ENCODE measurements around the gene NKAIN2. TPM values are rescaled to one million over a fixed set of nuclear protein-coding genes. Genes with fewer than 3 reads are reported as not detected.

Gene NKAIN2
- total RNA-seq, 1 experiment from 2014 or later = not detected

DNA sequence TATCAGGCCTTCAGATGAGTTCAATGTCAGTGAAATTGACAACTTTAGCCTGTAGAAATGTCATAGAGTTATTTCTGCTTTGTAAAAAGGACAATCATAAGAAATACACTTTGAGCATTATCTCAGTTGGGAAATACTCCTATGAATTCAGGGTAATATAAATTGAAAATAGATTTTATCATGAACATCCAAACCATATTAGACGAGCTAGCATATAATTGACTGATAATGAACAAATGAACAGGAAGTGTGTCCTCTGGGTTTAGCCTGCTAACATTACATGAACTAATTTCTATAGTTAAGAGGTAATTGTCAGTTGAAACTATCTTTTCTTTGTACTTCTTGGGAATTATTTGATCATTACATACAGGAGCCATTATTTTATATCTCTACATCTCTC is 689.6 kb downstream of the NKAIN2 start:
- no peaks in the 10 kb centered on the region for H3K9me3 Mint-ChIP-seq (ENCODE audit: low read depth, unreplicated experiment)
- no peak for DNase-seq
- H3K36me3 Mint-ChIP-seq (ENCODE audit: insufficient read depth, unreplicated experiment) = no peaks in the 10 kb centered on the region
- H3K4me1 Mint-ChIP-seq (ENCODE audit: low read depth, unreplicated experiment) = no peaks in the 10 kb centered on the region
- intact Hi-C loops (cut with micrococcal nuclease; ENCODE audit: unreplicated experiment) = no loop called here
- H3K27me3 Mint-ChIP-seq (ENCODE audit: unreplicated experiment) = no peaks in the 10 kb centered on the region
- TF ChIP-seq, protein P1, sequence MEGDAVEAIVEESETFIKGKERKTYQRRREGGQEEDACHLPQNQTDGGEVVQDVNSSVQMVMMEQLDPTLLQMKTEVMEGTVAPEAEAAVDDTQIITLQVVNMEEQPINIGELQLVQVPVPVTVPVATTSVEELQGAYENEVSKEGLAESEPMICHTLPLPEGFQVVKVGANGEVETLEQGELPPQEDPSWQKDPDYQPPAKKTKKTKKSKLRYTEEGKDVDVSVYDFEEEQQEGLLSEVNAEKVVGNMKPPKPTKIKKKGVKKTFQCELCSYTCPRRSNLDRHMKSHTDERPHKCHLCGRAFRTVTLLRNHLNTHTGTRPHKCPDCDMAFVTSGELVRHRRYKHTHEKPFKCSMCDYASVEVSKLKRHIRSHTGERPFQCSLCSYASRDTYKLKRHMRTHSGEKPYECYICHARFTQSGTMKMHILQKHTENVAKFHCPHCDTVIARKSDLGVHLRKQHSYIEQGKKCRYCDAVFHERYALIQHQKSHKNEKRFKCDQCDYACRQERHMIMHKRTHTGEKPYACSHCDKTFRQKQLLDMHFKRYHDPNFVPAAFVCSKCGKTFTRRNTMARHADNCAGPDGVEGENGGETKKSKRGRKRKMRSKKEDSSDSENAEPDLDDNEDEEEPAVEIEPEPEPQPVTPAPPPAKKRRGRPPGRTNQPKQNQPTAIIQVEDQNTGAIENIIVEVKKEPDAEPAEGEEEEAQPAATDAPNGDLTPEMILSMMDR (IDR thresholded peaks at IDR 0.05; ENCODE audit: unreplicated experiment) = no peak
- H3K27ac Mint-ChIP-seq (ENCODE audit: unreplicated experiment) = no peak overlapping the region
- no TSS peak for BruUV-seq (replicated peaks)
- CTCF ChIA-PET = no interaction called here
- H3K4me3 Mint-ChIP-seq (ENCODE audit: low read depth, unreplicated experiment) = no peak overlapping the region

DNA sequence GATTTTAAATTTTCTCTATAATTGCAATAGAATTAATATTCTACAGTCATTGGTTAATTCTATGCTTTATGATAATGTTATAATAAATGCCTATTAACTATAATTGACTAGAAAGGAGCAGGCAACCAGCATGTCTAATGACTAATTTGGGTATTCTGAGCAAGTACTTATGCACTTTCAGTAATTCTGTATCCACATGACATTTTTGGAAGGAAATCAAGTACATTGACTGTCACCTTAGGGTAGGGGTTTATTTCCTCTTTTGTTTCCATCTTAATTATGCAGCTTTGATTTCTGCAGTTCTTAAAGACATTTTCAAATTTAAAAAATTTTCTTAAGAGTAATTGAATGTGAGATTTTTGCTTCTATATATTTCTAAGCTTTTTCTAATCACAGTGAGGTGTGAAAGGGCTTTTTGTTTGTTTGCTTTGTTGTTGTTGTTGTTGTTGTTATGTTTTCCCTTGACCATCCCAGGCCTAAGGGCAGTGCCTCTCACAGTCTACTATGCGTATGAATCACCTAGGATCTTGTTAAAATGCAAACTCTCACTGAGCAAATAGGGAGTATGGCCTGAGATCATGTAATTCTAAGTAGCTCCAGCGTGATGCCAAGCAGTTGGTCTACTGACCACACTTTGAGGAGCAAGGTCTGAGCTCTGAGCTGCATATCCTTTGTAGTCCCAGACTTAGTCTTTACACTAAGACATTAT is 691.4 kb downstream of the NKAIN2 start:
- H3K27ac Mint-ChIP-seq (ENCODE audit: unreplicated experiment) = no peak overlapping the region
- intact Hi-C loops (cut with micrococcal nuclease; ENCODE audit: unreplicated experiment) = no loop called here
- TF ChIP-seq, protein P1 (IDR thresholded peaks at IDR 0.05; ENCODE audit: unreplicated experiment) = no peak

DNA sequence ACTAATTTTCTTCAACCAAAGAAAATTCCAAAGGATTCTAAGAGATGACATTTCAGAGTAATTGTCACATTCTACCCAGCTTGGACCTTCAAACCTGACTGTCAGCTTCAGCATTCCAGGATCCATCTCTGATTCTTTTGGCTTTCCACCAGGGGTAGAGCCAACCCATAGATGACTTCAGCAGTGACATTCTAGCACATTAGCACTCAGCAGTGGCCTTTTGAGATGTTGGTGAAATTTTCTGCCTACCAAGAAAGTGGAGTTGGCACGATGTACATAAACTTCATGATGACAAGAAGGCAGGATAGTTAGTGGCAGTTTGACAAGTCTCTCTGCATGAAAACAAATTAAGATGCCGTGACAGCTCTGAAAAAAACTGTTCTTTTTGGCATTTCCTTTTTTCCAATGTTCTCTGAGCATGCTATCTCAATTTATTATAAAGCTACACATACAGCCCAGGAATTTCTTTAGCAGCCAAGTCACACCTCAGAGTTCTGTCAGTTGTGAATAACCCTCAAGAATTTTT is 692.1 kb downstream of the NKAIN2 start:
- H3K9me3 Mint-ChIP-seq (ENCODE audit: low read depth, unreplicated experiment) = no peaks in the 10 kb centered on the region
- intact Hi-C loops (cut with micrococcal nuclease; ENCODE audit: unreplicated experiment) = no loop called here
- H3K4me1 Mint-ChIP-seq (ENCODE audit: low read depth, unreplicated experiment) = no peaks in the 10 kb centered on the region
- H3K27ac Mint-ChIP-seq (ENCODE audit: unreplicated experiment) = no peak overlapping the region
- H3K4me3 Mint-ChIP-seq (ENCODE audit: low read depth, unreplicated experiment) = no peak overlapping the region
- no peak for DNase-seq
- BruUV-seq (replicated peaks) = no TSS peak
- CTCF ChIA-PET = no interaction called here
- H3K27me3 Mint-ChIP-seq (ENCODE audit: unreplicated experiment) = no peaks in the 10 kb centered on the region
- no peaks in the 10 kb centered on the region for H3K36me3 Mint-ChIP-seq (ENCODE audit: insufficient read depth, unreplicated experiment)
- TF ChIP-seq, protein P1 (IDR thresholded peaks at IDR 0.05; ENCODE audit: unreplicated experiment) = no peak

More for the DNA sequence above, 691.4 kb downstream of the NKAIN2 start:
- no peak for DNase-seq
- no peak overlapping the region for H3K4me3 Mint-ChIP-seq (ENCODE audit: low read depth, unreplicated experiment)
- H3K9me3 Mint-ChIP-seq (ENCODE audit: low read depth, unreplicated experiment) = no peaks in the 10 kb centered on the region
- no TSS peak for BruUV-seq (replicated peaks)
- CTCF ChIA-PET = no interaction called here
- H3K27me3 Mint-ChIP-seq (ENCODE audit: unreplicated experiment) = no peaks in the 10 kb centered on the region
- H3K4me1 Mint-ChIP-seq (ENCODE audit: low read depth, unreplicated experiment) = no peaks in the 10 kb centered on the region
- H3K36me3 Mint-ChIP-seq (ENCODE audit: insufficient read depth, unreplicated experiment) = no peaks in the 10 kb centered on the region

DNA sequence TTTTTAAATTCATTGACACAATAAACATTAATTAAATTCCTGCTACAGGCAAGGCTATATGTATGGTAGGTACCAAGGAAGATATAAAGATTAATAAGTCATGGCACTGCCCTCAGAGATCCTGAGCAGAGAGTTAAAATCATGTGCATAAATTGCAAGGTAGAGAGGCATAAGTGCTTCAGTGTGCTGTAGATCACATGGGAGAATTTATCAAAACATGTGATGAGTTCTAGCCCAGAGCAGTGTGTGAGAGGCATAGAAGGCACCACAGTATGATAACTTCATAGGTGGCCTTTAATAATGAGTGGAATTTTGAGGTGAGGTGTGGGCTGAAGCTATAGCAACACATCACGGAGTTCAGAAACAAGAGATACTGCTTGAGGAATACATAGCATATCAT is 692.7 kb downstream of the NKAIN2 start:
- TF ChIP-seq, protein P1 (IDR thresholded peaks at IDR 0.05; ENCODE audit: unreplicated experiment) = no peak
- no peak for DNase-seq
- Mint-ChIP-seq H3K36me3 (ENCODE audit: insufficient read depth, unreplicated experiment) (no peaks in the 10 kb centered on the region), H3K27ac (ENCODE audit: unreplicated experiment) (no peak overlapping the region), H3K27me3 (ENCODE audit: unreplicated experiment) (no peaks in the 10 kb centered on the region), H3K9me3 (ENCODE audit: low read depth, unreplicated experiment) (no peaks in the 10 kb centered on the region), H3K4me1 (ENCODE audit: low read depth, unreplicated experiment) (no peaks in the 10 kb centered on the region), H3K4me3 (ENCODE audit: low read depth, unreplicated experiment) (no peak overlapping the region)
- CTCF ChIA-PET = no interaction called here
- intact Hi-C loops (cut with micrococcal nuclease; ENCODE audit: unreplicated experiment) = no loop called here
- no TSS peak for BruUV-seq (replicated peaks)

Data from Calu3 (cell line).